Upper lobe of right lung (tissue), 1 donor: ENCODE measurements around the gene RAB3C. TPM values are rescaled to one million over a fixed set of nuclear protein-coding genes. Genes with fewer than 3 reads are reported as not detected.
"Not testable (repeated sequence)": the region's sequence is repeated elsewhere in the genome, so short reads cannot be mapped to it uniquely, and the experiment has no call there.

Experiments used
- ATAC-seq: fragments of 200-7000 bp; cut with Tn5 transposase; one replicate; pipeline ENCODE4 v1.9.1; 2020; ENCODE audit warnings: mild to moderate bottlenecking, moderate library complexity
- DNase-seq: peaks from one replicate; pipeline ENCODE4 v3.0.0-alpha.2; 2020
- H3K27ac ChIP-seq: fragments of 200-600 bp; one replicate; pipeline ENCODE4 v1.8.0; 2022
- H3K27me3 ChIP-seq: fragments of 200-600 bp; one replicate; pipeline ENCODE4 v1.8.0; 2022; ENCODE audit warnings: mild to moderate bottlenecking
- H3K36me3 ChIP-seq: fragments of 200-600 bp; one replicate; pipeline ENCODE4 v1.8.0; 2022
- H3K4me1 ChIP-seq: fragments of 200-600 bp; one replicate; pipeline ENCODE4 v1.8.0; 2022
- H3K4me3 ChIP-seq: fragments of 200-600 bp; one replicate; pipeline ENCODE4 v1.8.0; 2022; ENCODE audit warnings: mild to moderate bottlenecking
- H3K9me3 ChIP-seq: fragments of 200-600 bp; one replicate; pipeline ENCODE4 v1.8.0; 2022
- intact Hi-C: fragments of 100-400 bp; cut with DNase I; formaldehyde crosslinking; loops from one replicate; pipeline ENCODE4 v1.11.0; 2022
- total RNA-seq: library from RNA; stranded (reverse); fragmentation: NEBNext Ultra II Directional; extraction: Animal tissue kit (Norgen Biotek cat#: 25700); gene quantifications from one replicate; pipeline ENCODE4 v1.2.1, GENCODE V29; 2021
- TF ChIP-seq, protein P1 (sequence below): fragments of 200-600 bp; IDR thresholded peaks from one replicate; pipeline ENCODE4 v1.8.0; 2022; ENCODE audit warnings: antibody characterized with exemption
- donor health status: DM: no; HTN: yes; CAD: no; lungs with severe emphysema.

RAB3C gene
- total RNA-seq, 1 donor from 2014 or later = 0.67 TPM

DNA sequence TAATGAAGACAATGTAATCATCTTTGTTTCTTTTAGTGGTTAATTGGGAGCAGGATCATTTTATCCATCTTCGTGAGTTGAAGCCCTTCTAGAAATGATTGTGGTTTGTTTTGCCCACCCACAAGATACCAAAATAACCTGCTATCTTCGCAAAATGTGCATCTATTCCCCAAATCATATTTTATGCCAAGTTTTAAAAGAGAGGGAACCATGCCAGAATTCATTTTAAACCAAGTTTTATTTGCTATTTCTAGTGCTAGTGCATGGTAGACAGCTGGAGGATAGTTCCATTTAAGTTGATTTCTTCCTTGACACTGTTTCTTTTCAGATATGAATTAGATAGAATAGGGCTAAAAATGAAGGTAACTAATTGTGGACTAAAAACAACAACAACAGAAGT lies 104.2 kb downstream of the RAB3C start:
- intact Hi-C loops = no loop called here
- Histone ChIP-seq H3K36me3 (no peaks in the 10 kb centered on the region), H3K27me3 (no peaks in the 10 kb centered on the region), H3K4me3 (no peak overlapping the region), H3K27ac (no peak overlapping the region), H3K9me3 (no peaks in the 10 kb centered on the region), H3K4me1 (no peaks in the 10 kb centered on the region)
- no peak for DNase-seq
- no peak for ATAC-seq
- TF ChIP-seq, protein P1, sequence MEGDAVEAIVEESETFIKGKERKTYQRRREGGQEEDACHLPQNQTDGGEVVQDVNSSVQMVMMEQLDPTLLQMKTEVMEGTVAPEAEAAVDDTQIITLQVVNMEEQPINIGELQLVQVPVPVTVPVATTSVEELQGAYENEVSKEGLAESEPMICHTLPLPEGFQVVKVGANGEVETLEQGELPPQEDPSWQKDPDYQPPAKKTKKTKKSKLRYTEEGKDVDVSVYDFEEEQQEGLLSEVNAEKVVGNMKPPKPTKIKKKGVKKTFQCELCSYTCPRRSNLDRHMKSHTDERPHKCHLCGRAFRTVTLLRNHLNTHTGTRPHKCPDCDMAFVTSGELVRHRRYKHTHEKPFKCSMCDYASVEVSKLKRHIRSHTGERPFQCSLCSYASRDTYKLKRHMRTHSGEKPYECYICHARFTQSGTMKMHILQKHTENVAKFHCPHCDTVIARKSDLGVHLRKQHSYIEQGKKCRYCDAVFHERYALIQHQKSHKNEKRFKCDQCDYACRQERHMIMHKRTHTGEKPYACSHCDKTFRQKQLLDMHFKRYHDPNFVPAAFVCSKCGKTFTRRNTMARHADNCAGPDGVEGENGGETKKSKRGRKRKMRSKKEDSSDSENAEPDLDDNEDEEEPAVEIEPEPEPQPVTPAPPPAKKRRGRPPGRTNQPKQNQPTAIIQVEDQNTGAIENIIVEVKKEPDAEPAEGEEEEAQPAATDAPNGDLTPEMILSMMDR = no peak

DNA sequence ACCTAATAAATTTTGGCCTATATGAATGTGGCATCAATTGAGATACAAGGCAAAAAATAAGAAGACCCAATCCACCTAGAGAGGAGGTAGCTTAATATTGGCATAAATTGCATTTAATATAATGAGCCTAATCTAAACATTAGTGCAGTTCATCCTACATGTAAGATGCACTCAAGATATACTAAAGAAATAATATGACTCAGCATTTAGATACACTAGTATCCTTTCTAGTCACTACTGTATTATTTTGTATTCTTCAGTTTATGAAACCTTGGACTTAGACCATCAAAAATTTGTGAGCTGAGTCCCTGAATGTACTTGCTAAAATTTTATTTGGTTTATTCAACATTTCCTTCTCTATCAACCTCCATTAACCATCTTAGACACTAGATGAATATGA lies 104.7 kb downstream of the RAB3C start:
- intact Hi-C loops = no loop called here
- H3K4me3 ChIP-seq = no peak overlapping the region
- H3K9me3 ChIP-seq = no peaks in the 10 kb centered on the region
- ATAC-seq (no peak), DNase-seq (no peak)
- TF ChIP-seq, protein P1 = no peak
- no peaks in the 10 kb centered on the region for H3K36me3 ChIP-seq
- no peaks in the 10 kb centered on the region for H3K4me1 ChIP-seq
- H3K27me3 ChIP-seq = no peaks in the 10 kb centered on the region
- H3K27ac ChIP-seq = no peak overlapping the region

DNA sequence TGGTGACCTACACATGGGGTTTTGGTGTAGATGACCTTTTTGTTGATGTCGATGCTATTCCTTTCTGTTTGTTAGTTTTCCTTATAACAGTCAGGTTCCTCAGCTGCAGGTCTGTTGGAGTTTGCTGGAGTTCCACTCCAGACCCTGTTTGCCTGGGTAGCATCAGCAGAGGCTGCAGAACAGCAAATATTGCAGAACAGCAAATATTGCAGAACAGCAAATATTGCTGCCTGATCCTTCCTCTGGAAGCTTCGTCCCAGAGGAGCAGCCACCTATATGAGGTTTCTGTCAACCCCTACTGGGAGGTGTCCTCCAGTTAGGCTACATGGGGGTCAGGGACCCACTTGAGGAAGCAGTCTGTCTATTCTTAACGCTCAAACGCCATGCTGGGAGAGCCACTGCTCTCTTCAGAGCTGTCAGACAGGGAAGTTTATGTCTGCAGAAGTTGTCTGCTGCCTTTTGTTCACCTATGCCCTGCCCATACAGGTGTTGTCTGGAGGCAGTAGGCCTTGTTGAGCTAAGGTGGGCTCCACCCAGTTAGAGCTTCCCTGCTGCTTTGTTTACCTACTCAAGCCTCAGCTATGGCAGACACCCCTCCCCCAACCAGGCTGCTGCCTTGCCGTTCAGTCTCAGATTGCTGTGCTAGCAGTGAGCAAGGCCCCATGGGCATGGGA lies 116.3 kb downstream of the RAB3C start:
- H3K27ac ChIP-seq, intact Hi-C loops, ATAC-seq, H3K9me3 ChIP-seq, H3K4me1 ChIP-seq, H3K4me3 ChIP-seq, DNase-seq, H3K36me3 ChIP-seq, H3K27me3 ChIP-seq: not testable (repeated sequence)

DNA sequence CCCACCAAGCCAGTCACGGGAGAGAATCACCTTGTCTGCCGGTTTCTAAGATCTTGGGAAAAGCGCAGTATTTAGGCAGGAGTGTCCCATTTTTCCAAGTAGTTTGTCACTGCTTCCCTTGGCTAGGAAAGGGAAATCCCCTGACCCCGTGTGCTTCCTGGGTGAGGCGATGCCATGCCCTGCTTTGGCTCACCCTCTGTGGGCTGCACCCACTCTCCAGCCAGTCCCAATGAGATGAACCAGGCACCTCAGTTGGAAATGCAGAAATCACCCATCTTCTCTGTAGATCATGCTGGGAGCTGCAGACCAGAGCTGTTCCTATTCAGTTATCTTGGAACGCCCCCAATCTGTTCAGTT lies 116.9 kb downstream of the RAB3C start:
- Histone ChIP-seq H3K4me1 (no peaks in the 10 kb centered on the region), H3K27ac (no peak overlapping the region), H3K9me3 (peaks cover 6% of the 10 kb centered on the region), H3K36me3 (no peaks in the 10 kb centered on the region), H3K4me3 (no peak overlapping the region), H3K27me3 (no peaks in the 10 kb centered on the region)
- TF ChIP-seq, protein P1 = no peak
- DNase-seq (no peak), ATAC-seq (no peak)
- intact Hi-C loops = no loop called here

DNA sequence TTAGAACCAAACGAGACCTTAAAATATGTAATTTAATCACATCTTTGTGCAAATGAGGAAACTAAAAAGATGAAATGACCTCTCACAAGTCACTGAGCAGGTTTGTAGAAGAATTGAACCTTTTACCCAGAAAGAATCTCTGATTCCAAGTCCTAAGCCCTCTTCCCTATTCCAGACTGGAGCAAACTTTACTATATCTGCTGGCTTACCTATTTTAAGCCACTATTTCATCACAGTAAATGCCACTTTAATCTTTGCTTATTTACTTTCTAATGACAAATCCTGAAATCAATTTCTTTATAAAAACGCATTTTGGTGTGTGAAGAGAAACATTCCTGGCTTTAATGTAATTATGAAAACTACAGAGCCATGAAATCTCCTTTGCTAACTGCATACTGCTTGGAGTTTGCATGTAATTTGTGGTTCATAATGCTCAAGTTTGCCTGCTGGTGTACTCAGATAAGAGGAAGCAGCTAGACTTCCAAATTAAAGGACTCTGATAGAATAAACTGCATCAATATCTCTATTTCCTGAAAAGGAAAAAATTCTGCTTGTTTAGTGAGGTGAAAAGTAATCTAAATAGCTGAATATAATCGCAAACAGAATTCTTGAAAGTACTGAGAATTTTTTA lies 121.2 kb downstream of the RAB3C start:
- no peaks in the 10 kb centered on the region for H3K27me3 ChIP-seq
- intact Hi-C loops = no loop called here
- no peak overlapping the region for H3K27ac ChIP-seq
- DNase-seq (no peak), ATAC-seq (no peak)
- no peak overlapping the region for H3K4me3 ChIP-seq
- TF ChIP-seq, protein P1 = no peak
- no peaks in the 10 kb centered on the region for H3K9me3 ChIP-seq
- no peaks in the 10 kb centered on the region for H3K36me3 ChIP-seq
- no peaks in the 10 kb centered on the region for H3K4me1 ChIP-seq

DNA sequence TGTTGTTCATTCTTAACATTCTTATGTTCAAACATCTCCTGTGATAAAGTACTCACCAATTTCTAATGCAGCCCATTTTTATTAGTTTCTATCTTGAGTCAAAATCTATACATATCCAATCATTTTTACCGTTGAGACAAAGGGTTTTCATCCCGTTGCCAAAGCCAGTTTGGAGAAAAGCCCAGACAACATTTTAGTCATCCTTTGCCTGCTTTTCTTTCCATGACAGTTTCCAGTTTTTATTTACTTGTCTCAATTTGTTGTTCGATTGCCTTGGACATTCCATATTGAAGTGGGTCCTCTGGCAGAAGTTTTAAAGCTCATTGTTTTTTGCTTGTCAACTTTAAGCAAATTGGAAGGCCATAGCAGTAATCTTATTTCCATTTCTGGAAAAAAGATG lies 123.9 kb downstream of the RAB3C start:
- H3K27me3 ChIP-seq = no peaks in the 10 kb centered on the region
- no peaks in the 10 kb centered on the region for H3K9me3 ChIP-seq
- ATAC-seq (no peak), DNase-seq (no peak)
- no peak overlapping the region for H3K4me3 ChIP-seq
- intact Hi-C loops = no loop called here
- H3K36me3 ChIP-seq = no peaks in the 10 kb centered on the region
- no peaks in the 10 kb centered on the region for H3K4me1 ChIP-seq
- H3K27ac ChIP-seq = no peak overlapping the region
- TF ChIP-seq, protein P1 = no peak
